ENCODE data around the gene ADAM29.
"Not testable (repeated sequence)": the region's sequence is repeated elsewhere in the genome, so short reads cannot be mapped to it uniquely, and the experiment has no call there.

The ADAM29 gene

GRCh38 chr4:174918058-174918457 is at the start of gene ADAM29:
Gene ADAM29 (plus strand): TSS chr4:174918358. CDS start chr4:174975526, 57,168 bp downstream.
- DNase-seq: no peak

- DNase-seq: no peak
These were observed 48.8 kb upstream of the ADAM29 start for GRCh38 chr4:174869339-174869738.

GRCh38 chr4:174870311-174870710 is 47.8 kb upstream of the ADAM29 start:
- DNase-seq: no peak

- no peak for DNase-seq
These were observed 46.8 kb upstream of the ADAM29 start for GRCh38 chr4:174871407-174871806.

- DNase-seq: not testable (repeated sequence)
These were observed 45.0 kb upstream of the ADAM29 start for GRCh38 chr4:174873146-174873545.

- peak; percentile 29 for DNase-seq
These were observed 44.2 kb upstream of the ADAM29 start for GRCh38 chr4:174873931-174874330.

- DNase-seq: no peak
These were observed 43.3 kb upstream of the ADAM29 start for GRCh38 chr4:174874898-174875297.

- no peak for DNase-seq
These were observed 38.2 kb upstream of the ADAM29 start for GRCh38 chr4:174880001-174880400.

- no peak for DNase-seq
These were observed 35.7 kb upstream of the ADAM29 start for GRCh38 chr4:174882317-174882992.

GRCh38 chr4:174907508-174907907 is 10.7 kb upstream of the ADAM29 start:
- no peak for DNase-seq

- DNase-seq: no peak
These were observed 7.9 kb upstream of the ADAM29 start for GRCh38 chr4:174910271-174910670.

- no peak for DNase-seq
These were observed 5.1 kb upstream of the ADAM29 start for GRCh38 chr4:174912919-174913543.

GRCh38 chr4:174919886-174920423 is 1.8 kb downstream of the ADAM29 start:
- DNase-seq: no peak

- DNase-seq: no peak
These were observed 8.8 kb downstream of the ADAM29 start for GRCh38 chr4:174926958-174927357.

GRCh38 chr4:174928174-174928573 is 10.0 kb downstream of the ADAM29 start:
- DNase-seq: no peak

GRCh38 chr4:174928575-174929253 is 10.6 kb downstream of the ADAM29 start:
- DNase-seq: no peak

GRCh38 chr4:174929346-174929745 is 11.2 kb downstream of the ADAM29 start:
- DNase-seq: no peak

- DNase-seq: no peak
These were observed 12.7 kb downstream of the ADAM29 start for GRCh38 chr4:174930895-174931294.

GRCh38 chr4:174933083-174933482 is 14.9 kb downstream of the ADAM29 start:
- no peak for DNase-seq

- no peak for DNase-seq
These were observed 16.2 kb downstream of the ADAM29 start for GRCh38 chr4:174934360-174934759.

GRCh38 chr4:174935607-174936006 is 17.4 kb downstream of the ADAM29 start:
- no peak for DNase-seq

- DNase-seq: no peak
These were observed 21.8 kb downstream of the ADAM29 start for GRCh38 chr4:174940002-174940401.

- no peak for DNase-seq
These were observed 28.1 kb downstream of the ADAM29 start for GRCh38 chr4:174946246-174946645.

- DNase-seq: no peak
These were observed 30.7 kb downstream of the ADAM29 start for GRCh38 chr4:174948826-174949225.
